HuH-7 (cell line): ENCODE data around the gene PPFIA2.

Experiments used
- DNase-seq: peaks from one replicate; pipeline ENCODE4 v3.0.0; 2011; ENCODE audit warnings: low spot score

PPFIA2 gene

GRCh38 chr12:81546811-81547210 lies 212.3 kb downstream of the PPFIA2 start:
- DNase-seq = no peak

- DNase-seq = no peak
Observed at GRCh38 chr12:81543621-81544139, 215.5 kb downstream of the PPFIA2 start.

DNA sequence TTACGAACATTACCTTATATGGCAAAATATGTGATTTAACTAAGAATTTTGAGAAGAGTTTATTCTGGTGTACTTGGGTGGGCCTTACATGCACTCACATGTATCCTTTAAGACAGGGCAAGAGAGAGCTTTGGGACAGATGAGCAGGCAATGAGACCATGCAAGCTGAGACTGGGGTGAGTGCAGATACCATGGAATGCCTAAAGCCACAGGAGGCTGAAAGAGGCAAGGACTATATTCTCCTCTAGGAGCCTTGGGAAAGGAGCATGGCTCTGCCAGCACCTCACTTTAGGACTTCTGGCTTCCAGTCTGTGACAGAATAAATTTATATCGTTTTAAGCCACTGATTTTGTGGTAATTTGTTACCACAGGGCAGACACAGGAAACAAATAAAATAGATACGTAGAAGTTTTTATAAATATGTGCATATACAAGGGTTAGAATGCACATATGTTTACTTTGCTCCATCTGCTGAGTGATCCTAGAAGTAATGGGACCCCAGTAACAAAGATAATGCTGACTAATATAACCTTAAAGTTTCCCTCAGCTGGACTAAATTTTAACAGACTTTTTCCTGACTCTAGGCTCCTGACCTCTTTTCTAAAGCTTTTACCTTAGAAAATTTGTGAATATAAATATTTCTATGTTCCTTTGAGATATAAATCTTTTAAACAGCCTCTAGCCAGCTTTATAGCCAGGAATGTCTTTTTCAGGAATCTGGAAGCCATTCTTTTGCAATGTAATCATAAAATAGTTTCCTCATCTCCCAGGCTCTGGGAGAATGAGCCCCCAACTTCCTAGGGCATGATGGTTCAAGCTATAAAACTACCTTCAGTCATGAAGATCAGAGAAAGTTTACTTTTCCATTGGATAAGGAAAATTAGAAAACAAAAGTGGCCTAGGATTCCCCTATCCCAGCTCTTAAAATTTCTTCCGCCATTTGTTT lies 216.8 kb downstream of the PPFIA2 start:
- no peak for DNase-seq

DNA sequence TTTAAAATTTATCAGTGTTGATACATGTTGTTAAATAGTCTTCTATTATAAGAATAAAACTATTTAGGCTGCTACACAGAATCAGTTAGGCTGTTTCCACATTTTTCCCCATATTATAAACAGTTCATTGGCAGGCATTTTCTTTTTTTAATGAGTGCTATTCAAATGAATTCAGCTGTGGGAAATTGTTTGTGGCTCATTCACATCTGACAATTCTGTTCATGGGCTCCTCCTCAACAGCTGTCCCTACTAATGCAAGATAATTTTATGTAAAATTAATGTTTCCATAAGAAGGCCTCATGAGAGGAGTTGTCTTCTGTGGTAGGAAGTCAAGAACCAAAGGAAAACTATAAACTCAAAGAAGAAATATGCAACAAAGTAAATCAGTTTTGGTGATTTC lies 218.0 kb downstream of the PPFIA2 start:
- DNase-seq = no peak

DNA sequence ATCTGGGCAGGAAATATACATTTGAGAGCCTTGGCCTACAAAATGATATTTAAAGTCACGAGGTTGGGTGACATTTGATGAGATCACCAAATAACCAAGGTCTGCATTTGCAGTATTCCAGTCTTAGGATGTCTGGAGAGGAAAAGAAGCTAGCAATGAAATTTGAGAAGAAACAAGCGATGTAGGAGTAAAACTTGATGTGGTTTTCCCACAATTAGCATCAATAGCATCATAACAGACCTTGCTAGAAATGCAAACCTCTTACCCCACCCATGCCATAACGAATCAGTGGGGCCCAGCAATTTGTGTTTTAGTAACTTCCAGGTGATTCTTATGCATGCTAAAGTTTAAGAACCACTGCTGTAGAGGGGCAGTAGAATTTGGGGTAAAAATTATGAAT lies 219.9 kb downstream of the PPFIA2 start:
- DNase-seq = no peak

GRCh38 chr12:81533054-81533453 lies 226.1 kb downstream of the PPFIA2 start:
- DNase-seq = no peak

DNA sequence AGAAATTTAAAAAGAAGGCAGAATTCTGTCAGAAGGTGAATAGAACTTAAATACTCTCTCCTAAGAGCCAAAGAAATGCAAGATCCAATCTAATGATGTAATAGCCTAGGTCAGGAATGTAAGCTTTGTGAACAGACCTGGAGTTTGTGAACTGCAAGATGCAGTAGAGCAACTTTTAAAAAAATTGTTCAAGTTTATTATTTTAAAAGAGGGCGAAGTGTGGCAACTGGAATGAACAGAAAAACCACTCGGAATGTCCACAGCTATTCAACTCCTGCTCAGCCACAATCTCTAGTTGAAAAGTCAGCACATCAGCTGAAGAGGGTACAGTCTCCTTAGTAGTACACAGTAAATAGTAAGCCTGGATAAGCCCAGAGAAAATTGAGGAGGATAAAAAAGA lies 228.8 kb downstream of the PPFIA2 start:
- DNase-seq = no peak

DNA sequence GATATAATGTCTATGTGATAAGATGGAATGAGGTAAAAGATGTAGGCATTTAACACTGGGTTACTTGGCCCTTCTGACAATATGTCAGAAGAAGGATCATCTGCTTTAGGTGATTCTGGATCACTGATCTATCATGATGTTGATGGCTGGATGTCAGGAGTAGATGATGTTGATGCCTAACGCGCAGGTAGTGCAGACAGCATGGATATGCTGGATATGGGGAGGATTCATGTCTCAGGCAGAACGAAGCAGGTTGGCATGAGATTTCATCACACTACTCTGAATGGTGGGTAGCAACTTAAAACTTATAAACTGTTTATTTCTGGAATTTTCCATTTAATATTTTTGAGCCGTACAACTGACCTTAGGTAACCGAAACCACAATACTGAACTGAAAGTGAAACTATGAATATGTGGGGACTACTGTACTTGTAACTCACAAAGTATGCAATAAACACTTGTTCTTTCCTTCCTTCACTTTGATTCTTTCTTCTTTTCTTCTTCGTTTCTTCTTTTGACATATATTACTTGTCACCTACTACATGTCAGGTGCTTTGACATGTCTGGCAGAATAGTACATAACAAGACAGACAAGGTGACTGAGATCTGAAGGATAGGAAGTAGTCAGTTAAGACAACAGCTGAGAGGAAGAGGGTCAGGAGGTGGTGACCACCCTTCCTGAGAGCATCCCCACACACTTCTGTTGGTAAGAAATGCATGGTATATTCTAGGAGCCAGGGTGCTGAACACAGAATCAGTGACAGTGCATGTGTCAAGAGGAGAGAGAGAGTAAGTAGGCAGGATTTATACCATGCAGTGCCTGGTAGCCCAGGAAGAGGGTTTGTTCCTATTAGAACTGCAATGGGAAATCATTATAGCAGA lies 238.8 kb downstream of the PPFIA2 start:
- DNase-seq = no peak

GRCh38 chr12:81518638-81519037 lies 240.5 kb downstream of the PPFIA2 start:
- DNase-seq = no peak

GRCh38 chr12:81517296-81517695 lies 241.9 kb downstream of the PPFIA2 start:
- DNase-seq = no peak

GRCh38 chr12:81502912-81503695 lies 256.0 kb downstream of the PPFIA2 start:
- DNase-seq = no peak

DNA sequence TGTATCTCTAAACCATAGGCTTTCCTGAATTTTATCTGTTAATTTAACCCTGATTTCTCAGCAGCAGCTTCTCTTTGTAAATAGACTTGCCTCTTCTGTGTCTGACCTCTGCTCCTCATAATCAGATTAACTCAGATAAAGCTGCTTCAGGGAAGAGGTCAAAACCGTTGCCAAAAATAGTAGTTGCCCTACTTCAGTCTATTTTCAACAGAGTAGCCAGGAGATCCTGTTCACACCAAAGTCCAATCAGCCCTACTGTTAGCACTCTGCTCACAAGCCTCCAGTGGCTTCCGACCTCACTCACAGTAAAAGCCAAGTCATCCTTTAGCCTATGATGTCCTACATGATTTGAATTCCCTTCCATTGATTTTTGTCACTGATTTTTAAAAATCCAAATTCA lies 258.4 kb downstream of the PPFIA2 start:
- DNase-seq = peak; percentile 4

- DNase-seq = no peak
Observed at GRCh38 chr12:81499809-81500208, 259.3 kb downstream of the PPFIA2 start.

- no peak for DNase-seq
Observed at GRCh38 chr12:81492131-81492720, 266.9 kb downstream of the PPFIA2 start.

GRCh38 chr12:81472934-81473333 lies 286.2 kb downstream of the PPFIA2 start:
- DNase-seq = no peak

DNA sequence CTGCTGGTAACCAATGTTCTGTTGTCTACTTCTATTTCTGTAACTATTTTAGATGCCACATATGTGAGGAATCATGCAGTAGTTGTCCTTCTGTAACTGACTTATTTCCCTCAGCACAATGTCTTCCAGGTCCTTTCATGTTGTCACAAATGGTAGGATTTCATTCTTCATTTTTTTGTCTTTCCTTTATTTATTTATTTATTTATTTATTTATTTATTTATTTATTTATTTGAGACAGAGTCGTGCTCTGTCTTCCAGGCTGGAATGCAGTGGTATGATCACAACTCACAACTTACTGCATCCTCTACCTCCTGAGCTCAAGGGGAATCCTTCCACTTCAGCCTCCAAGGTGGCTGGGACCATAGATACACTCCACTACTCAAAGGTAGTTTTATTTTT lies 288.2 kb downstream of the PPFIA2 start:
- no peak for DNase-seq

DNA sequence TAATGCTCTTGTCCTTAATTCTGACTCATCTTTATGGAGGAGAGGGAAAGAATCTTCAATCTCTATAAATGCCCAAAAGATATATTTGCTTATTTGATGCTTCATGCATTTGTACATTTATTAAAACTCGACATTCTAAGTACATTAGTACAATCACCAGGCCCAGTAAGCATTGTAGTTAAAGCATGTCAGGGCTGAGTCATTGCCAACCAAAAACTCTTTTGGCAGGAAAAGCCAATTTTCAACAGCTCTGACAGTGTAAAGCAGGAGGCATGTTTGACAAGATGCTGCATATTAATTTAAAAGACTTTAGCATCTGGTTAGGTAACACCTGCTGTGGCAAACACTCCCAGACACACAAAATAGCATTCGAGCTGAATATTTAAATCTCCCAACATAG lies 290.9 kb downstream of the PPFIA2 start:
- DNase-seq = no peak

DNA sequence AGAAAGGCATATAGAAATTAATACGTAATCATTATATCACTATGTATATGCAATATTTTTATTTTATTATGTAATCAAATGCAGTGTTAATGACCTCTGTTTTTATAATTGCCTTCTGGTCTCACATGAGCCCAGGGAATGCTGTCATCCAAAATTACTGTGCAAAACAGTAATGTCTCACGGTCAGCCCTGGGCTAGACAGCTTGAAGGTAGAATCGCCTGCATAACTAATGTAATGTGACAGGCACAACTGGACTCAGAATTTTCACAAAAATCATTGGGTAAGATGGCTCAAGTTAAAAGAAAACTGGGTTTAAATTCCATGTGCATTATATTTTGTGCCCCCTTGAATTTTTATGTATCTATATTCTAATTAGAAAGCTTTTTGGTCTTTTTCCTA lies 293.3 kb downstream of the PPFIA2 start:
- no peak for DNase-seq

- DNase-seq = no peak
Observed at GRCh38 chr12:81465191-81465590, 294.0 kb downstream of the PPFIA2 start.

DNA sequence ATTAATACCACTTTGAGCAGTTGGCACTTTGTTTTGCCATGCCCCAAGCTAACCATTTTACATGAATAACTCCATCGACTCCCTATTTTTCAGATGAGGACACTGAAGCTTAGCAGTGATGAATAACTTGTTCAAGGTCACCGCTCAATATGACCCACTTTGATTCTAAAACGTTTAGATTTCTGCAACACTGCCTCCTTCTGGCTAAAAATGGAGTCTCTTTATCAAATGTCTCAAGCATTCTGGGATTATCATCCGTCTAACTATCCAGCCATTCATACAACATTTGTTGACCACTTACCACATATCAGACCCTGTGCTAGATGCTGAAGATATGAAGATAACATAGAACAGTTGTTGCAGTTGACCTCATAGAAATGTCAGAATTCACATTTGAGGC lies 298.0 kb downstream of the PPFIA2 start:
- DNase-seq = no peak

- peak; percentile 51 for DNase-seq
Observed at GRCh38 chr12:81450920-81451739, 308.0 kb downstream of the PPFIA2 start.
